ENCODE data around the gene ATP6V0B. TPM values are rescaled to one million over a fixed set of nuclear protein-coding genes. Genes with fewer than 3 reads are reported as not detected.

Gene ATP6V0B
- total RNA-seq, 1 experiment from 2014 or later: 241 TPM

- TF ChIP-seq EZH2phosphoT487 (IDR thresholded peaks at IDR 0.05; ENCODE audit: borderline replicate concordance, low read length) (no peak), EZH2 (IDR thresholded peaks at IDR 0.05; ENCODE audit: low read length, unreplicated experiment) (no peak)
- TF ChIP-seq, protein P1, sequence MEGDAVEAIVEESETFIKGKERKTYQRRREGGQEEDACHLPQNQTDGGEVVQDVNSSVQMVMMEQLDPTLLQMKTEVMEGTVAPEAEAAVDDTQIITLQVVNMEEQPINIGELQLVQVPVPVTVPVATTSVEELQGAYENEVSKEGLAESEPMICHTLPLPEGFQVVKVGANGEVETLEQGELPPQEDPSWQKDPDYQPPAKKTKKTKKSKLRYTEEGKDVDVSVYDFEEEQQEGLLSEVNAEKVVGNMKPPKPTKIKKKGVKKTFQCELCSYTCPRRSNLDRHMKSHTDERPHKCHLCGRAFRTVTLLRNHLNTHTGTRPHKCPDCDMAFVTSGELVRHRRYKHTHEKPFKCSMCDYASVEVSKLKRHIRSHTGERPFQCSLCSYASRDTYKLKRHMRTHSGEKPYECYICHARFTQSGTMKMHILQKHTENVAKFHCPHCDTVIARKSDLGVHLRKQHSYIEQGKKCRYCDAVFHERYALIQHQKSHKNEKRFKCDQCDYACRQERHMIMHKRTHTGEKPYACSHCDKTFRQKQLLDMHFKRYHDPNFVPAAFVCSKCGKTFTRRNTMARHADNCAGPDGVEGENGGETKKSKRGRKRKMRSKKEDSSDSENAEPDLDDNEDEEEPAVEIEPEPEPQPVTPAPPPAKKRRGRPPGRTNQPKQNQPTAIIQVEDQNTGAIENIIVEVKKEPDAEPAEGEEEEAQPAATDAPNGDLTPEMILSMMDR (conservative IDR thresholded peaks at IDR 0.05; ENCODE audit: low read depth, low read length): no peak
- intact Hi-C loops (cut with micrococcal nuclease): no loop called here
Measured at GRCh38 chr1:44014365-44015104, 39.8 kb downstream of the ATP6V0B start.

DNA sequence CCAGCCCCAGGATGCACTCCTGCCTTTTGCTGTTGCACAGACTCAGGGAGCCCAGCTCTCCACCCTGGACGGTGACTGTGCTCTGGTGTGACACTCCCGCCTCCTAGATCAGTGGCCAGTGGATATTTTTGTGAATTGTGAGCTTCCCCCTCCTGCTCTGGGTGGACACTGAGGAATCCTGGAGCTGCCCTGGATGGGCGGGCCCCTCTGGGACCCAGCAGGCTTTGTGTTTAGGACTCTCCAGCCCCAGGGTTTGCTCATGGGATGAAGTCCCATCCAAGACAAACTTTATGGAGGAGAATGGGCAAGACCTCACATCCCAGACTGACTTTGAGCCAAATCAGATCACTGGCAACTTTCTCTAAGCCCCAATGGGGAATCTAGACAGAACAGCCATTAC, 40.4 kb downstream of the ATP6V0B start:
- Histone ChIP-seq H3K9me2 (replicated peaks; ENCODE audit: low read length) (no peaks in the 10 kb centered on the region), H3K9me3 (ENCODE audit: low read length) (no peaks in the 10 kb centered on the region), H3K79me2 (ENCODE audit: low read length) (no peaks in the 10 kb centered on the region), H4K20me1 (ENCODE audit: low read length) (no peaks in the 10 kb centered on the region), H3K4me3 (ENCODE audit: low read length) (no peak overlapping the region), H3F3A (ENCODE audit: low read length, unreplicated experiment) (no peaks in the 10 kb centered on the region), H3K27me3 (ENCODE audit: low read length) (no peaks in the 10 kb centered on the region), H3K4me2 (ENCODE audit: low read length) (no peak overlapping the region), H3K9ac (ENCODE audit: low read length) (no peak overlapping the region), H2AFZ (ENCODE audit: low read length) (no peak overlapping the region), H3K27ac (ENCODE audit: low read length) (no peak overlapping the region), H3K36me3 (ENCODE audit: low read depth, low read length) (no peaks in the 10 kb centered on the region), H3K4me1 (ENCODE audit: insufficient read depth, low read length) (peaks cover 9% of the 10 kb centered on the region)
- TF ChIP-seq, protein P1 (conservative IDR thresholded peaks at IDR 0.05; ENCODE audit: low read depth, low read length): no peak
- TF ChIP-seq EZH2phosphoT487 (IDR thresholded peaks at IDR 0.05; ENCODE audit: borderline replicate concordance, low read length): no peak
- TF ChIP-seq EZH2 (IDR thresholded peaks at IDR 0.05; ENCODE audit: low read length, unreplicated experiment): no peak
- intact Hi-C loops (cut with micrococcal nuclease): no loop called here
- no TSS peak for BruUV-seq (replicated peaks)
- ChIA-PET CTCF (no interaction called here), POLR2A (ENCODE audit: unreplicated experiment) (no interaction called here)
- ATAC-seq (no peak; the same call in 1 of the 2 replicates), DNase-seq (no peak)

More at GRCh38 chr1:44014365-44015104, 39.8 kb downstream of the ATP6V0B start:
- Histone ChIP-seq H2AFZ (ENCODE audit: low read length) (no peak overlapping the region), H3K27ac (ENCODE audit: low read length) (no peak overlapping the region), H3K9me3 (ENCODE audit: low read length) (no peaks in the 10 kb centered on the region), H3F3A (ENCODE audit: low read length, unreplicated experiment) (no peaks in the 10 kb centered on the region), H3K9me2 (replicated peaks; ENCODE audit: low read length) (no peaks in the 10 kb centered on the region), H3K4me3 (ENCODE audit: low read length) (no peak overlapping the region), H3K79me2 (ENCODE audit: low read length) (no peaks in the 10 kb centered on the region), H3K27me3 (ENCODE audit: low read length) (no peaks in the 10 kb centered on the region), H3K4me1 (ENCODE audit: insufficient read depth, low read length) (peaks cover 9% of the 10 kb centered on the region), H3K4me2 (ENCODE audit: low read length) (no peak overlapping the region), H4K20me1 (ENCODE audit: low read length) (no peaks in the 10 kb centered on the region), H3K9ac (ENCODE audit: low read length) (no peak overlapping the region), H3K36me3 (ENCODE audit: low read depth, low read length) (no peaks in the 10 kb centered on the region)
- CTCF ChIA-PET: no interaction called here
- BruUV-seq (replicated peaks): no TSS peak
- DNase-seq: no peak
- ATAC-seq: no peak
- POLR2A ChIA-PET (ENCODE audit: unreplicated experiment): no interaction called here
